ENCODE measurements around the gene COL19A1. TPM values are rescaled to one million over a fixed set of nuclear protein-coding genes. Genes with fewer than 3 reads are reported as not detected.

Gene COL19A1
- total RNA-seq, 2 donors from 2014 or later: 0.14 to 0.45 TPM

DNA sequence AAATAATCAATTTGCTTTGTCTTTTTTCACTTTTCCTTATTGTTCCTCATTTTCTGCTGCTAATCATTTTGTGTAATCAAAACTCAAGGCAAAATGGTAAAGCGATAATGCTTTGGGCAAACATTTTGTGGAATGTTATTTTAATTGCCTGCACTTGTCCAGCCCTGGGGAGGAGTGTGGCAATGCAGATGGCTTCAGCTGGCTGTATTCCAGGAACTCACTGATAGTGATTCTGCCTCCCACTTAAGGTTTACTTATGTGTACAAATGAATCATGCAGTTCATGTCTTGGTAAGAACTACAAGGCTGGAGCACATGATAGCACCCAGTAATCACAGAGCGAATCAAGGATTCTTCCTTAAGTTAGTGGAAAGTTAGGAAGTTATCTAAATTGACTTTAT lies 107.8 kb downstream of the COL19A1 start:
- H3K36me3 ChIP-seq: no peaks in the 10 kb centered on the region
- no peak for DNase-seq (ENCODE audit: low spot score)
- H3K9me3 ChIP-seq: no peaks in the 10 kb centered on the region
- H3K27me3 ChIP-seq (replicated peaks; ENCODE audit: insufficient read depth): no peaks in the 10 kb centered on the region
- intact Hi-C loops (cut with DNase I): no loop called here
- TF ChIP-seq POLR2A (IDR thresholded peaks at IDR 0.05) (no peak), POLR2AphosphoS5 (IDR thresholded peaks at IDR 0.05) (no peak), CTCF (IDR thresholded peaks at IDR 0.05) (no peak)
- no peak overlapping the region for H3K4me3 ChIP-seq
- H3K27ac ChIP-seq: no peak overlapping the region
- 66% methylated on average over 2 of the region's 2 CpGs for WGBS
- H3K4me1 ChIP-seq (replicated peaks): no peaks in the 10 kb centered on the region

GRCh38 chr6:69976591-69977090 lies 110.3 kb downstream of the COL19A1 start:
- DNase-seq (ENCODE audit: low spot score): no peak
- intact Hi-C loops (cut with DNase I): no loop called here
- Histone ChIP-seq H3K4me3 (no peak overlapping the region), H3K27me3 (replicated peaks; ENCODE audit: insufficient read depth) (no peaks in the 10 kb centered on the region), H3K9me3 (no peaks in the 10 kb centered on the region), H3K4me1 (replicated peaks) (no peaks in the 10 kb centered on the region), H3K36me3 (no peaks in the 10 kb centered on the region), H3K27ac (no peak overlapping the region)
- TF ChIP-seq CTCF (IDR thresholded peaks at IDR 0.05): no peak
- TF ChIP-seq POLR2A (IDR thresholded peaks at IDR 0.05): no peak
- no peak for TF ChIP-seq POLR2AphosphoS5 (IDR thresholded peaks at IDR 0.05)
- 87% methylated on average over 4 of the region's 4 CpGs for WGBS

- no peaks in the 10 kb centered on the region for H3K36me3 ChIP-seq
- no peak overlapping the region for H3K27ac ChIP-seq
- no peak for DNase-seq (ENCODE audit: low spot score)
- TF ChIP-seq CTCF (IDR thresholded peaks at IDR 0.05): no peak
- TF ChIP-seq POLR2A (IDR thresholded peaks at IDR 0.05): no peak
- no peak for TF ChIP-seq POLR2AphosphoS5 (IDR thresholded peaks at IDR 0.05)
- H3K9me3 ChIP-seq: no peaks in the 10 kb centered on the region
- intact Hi-C loops (cut with DNase I): no loop called here
- WGBS: 75% methylated on average over 2 of the region's 2 CpGs
- no peaks in the 10 kb centered on the region for H3K4me1 ChIP-seq (replicated peaks)
- H3K4me3 ChIP-seq: no peak overlapping the region
- no peaks in the 10 kb centered on the region for H3K27me3 ChIP-seq (replicated peaks; ENCODE audit: insufficient read depth)
Measured at GRCh38 chr6:69980624-69981023, 114.3 kb downstream of the COL19A1 start.

DNA sequence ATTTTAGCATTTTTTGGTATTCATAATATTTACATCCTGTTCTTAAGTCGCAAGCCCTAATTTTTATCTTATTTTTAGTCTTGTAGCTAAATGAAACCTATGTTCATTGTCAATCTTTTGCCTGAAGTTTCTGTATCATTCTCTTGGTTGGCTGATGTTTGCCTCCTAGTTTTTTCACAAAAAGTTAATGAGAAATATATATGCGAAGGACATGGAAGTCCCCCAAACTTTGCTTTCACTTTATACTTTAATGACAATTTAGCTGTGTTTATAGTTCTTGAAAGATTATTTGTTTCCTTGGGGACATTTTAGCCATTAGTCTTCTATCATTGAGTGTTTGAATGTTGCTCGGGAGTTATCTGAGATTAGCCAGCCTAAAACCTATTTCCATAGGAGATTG lies 118.2 kb downstream of the COL19A1 start:
- intact Hi-C loops (cut with DNase I): no loop called here

More for the DNA sequence above, 118.2 kb downstream of the COL19A1 start:
- Histone ChIP-seq H3K27ac (no peak overlapping the region), H3K36me3 (no peaks in the 10 kb centered on the region), H3K27me3 (replicated peaks; ENCODE audit: insufficient read depth) (no peaks in the 10 kb centered on the region), H3K4me1 (replicated peaks) (no peaks in the 10 kb centered on the region), H3K4me3 (no peak overlapping the region), H3K9me3 (no peaks in the 10 kb centered on the region)
- TF ChIP-seq CTCF (IDR thresholded peaks at IDR 0.05): no peak
- TF ChIP-seq POLR2A (IDR thresholded peaks at IDR 0.05): no peak
- TF ChIP-seq POLR2AphosphoS5 (IDR thresholded peaks at IDR 0.05): no peak
- WGBS: 92% methylated on average over 3 of the region's 3 CpGs
- no peak for DNase-seq (ENCODE audit: low spot score)

All from prostate gland (tissue), 2 donors.